Dedifferentiated amniotic fluid mesenchymal stem cell (primary cell): ENCODE measurements around the gene TMEM178B.
"Not testable (repeated sequence)": the region's sequence is repeated elsewhere in the genome, so short reads cannot be mapped to it uniquely, and the experiment has no call there.

Source experiments
- DNase-seq: peaks from one replicate; pipeline ENCODE4 v3.0.0-alpha.2; 2016; ENCODE audit errors: extremely low spot score

Gene TMEM178B

GRCh38 chr7:141312828-141313521 is 239.1 kb downstream of the TMEM178B start:
- DNase-seq, result no peak

- no peak for DNase-seq
Measured at GRCh38 chr7:141313896-141314295, 240.0 kb downstream of the TMEM178B start.

DNA sequence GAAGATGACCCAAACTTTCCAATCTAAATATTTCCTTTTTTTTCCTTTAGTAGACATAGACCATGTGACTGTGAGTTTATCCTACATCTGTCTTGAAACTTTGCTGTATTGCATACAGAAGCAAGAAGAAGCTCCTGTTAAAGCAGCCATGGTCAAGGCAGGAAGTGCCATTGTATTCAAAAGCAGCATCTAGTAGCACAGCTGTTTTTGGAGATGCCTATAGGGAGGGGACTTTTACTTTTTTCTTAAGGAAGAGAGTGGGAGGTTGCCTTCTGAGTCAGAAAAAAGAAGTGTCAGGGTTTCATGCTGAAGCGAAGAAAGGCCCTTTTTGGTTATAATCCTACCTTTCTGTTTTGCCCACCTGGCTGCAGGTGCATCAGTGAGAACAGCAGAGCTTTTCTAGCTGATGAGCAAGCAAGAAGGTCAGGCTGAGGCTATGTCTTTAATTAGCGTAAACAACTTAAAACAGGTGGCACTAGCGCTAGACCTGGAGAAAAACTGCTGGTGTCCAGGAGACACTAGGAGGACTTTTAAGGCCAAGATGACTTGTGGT is 243.2 kb downstream of the TMEM178B start:
- DNase-seq, result no peak

DNA sequence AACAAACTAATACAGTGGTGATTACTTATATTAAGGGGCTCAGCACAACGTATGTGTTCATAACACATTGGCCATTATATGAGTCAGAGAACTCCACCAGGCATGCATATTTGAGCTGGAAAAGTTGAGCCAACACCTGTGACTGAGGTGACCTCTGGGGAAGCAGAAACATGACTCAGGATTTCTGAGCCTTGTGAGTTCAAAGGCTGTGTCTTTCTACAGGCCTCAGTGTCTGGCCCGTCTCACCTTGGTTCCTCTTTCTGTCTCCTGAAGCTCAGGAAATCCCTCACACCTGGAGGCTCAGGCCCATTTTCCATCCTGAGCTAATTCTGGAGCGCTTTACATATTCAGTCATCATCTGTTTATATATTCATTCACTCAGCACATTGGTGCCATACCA is 246.4 kb downstream of the TMEM178B start:
- DNase-seq, result no peak

DNA sequence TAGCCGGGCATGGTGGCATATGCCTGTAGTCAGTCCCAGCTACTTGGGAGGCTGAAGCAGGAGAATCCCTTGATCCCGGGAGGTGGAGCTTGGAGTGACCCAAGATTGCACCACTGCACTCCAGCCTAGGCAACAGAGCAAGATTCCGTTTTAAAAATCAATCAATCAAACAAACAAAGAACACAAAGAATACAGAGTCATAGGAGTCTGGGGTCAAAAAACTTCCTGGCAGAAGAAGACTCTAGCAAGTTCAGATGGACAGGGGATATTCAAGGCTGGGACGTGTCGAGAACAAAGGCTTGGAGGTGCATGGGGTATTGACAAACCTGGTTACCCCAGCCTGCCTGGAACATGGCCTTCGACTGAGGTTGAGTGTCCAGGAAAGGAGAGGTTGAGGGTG is 248.5 kb downstream of the TMEM178B start:
- DNase-seq, result no peak

- DNase-seq, result no peak
Measured at GRCh38 chr7:141323826-141324225, 250.0 kb downstream of the TMEM178B start.

DNA sequence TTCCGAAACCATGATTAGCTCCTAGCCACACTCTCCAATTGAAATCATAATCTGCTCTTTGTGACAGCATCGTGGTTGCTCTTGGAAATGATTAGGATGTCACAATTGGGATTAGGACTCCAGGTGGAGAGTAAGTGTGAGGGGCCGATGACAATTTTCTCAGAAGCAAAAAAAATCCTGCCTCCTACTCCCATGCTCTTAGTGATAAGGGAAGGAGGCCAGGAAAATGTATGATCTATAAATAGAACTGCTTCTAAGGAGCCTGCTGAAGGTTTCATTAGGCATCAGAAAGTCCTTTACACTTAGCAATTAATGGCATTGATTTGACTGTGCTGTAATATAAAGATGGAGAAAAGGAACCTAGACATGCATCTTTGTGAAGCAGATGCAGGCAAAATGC is 251.0 kb downstream of the TMEM178B start:
- no peak for DNase-seq

GRCh38 chr7:141325275-141325674 is 251.4 kb downstream of the TMEM178B start:
- DNase-seq, result no peak

DNA sequence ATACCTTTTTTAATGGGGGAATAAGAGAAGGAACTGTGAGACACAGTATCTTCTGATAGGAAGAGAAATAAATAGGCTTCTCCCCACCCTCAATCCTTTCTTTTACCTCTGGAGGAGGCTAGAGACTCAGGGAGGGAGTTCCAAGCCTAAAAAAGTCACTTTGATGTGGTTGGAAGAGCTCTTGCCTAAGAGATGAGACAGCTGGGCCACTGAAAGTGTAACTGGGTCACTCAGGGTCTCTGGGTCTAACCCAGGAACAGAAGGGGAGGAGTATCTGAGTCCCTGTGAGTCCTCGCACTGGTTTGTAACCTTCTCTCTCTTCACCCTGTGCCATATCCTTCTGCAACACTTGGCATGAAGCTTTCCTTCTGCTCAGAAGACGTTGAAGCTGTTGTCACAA is 254.4 kb downstream of the TMEM178B start:
- DNase-seq, result no peak

GRCh38 chr7:141330285-141330684 is 256.4 kb downstream of the TMEM178B start:
- DNase-seq, result not testable (repeated sequence)

- DNase-seq, result no peak
Measured at GRCh38 chr7:141333459-141333858, 259.6 kb downstream of the TMEM178B start.

DNA sequence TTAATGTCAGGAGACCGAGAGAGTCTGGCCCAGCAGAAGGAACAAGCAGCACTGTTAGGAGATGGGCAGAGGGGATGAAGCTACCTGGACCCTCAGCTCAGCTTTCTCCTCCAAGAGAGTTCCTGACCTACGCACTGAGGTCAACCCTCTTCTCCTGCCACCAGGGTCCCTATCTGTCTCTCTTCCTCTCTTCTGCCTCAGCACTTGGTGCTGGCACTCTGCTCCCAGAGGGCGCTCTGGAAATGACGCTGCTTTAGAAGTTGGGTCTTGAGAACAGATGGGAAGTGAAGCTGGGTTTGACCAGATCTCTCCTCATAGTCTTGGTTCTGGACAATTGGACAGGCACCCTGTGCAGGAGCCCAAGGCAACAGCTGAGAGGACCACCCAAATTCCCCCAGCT is 261.3 kb downstream of the TMEM178B start:
- DNase-seq, result no peak

GRCh38 chr7:141339603-141340002 is 265.7 kb downstream of the TMEM178B start:
- DNase-seq, result no peak

GRCh38 chr7:141340991-141341390 is 267.1 kb downstream of the TMEM178B start:
- DNase-seq, result no peak

DNA sequence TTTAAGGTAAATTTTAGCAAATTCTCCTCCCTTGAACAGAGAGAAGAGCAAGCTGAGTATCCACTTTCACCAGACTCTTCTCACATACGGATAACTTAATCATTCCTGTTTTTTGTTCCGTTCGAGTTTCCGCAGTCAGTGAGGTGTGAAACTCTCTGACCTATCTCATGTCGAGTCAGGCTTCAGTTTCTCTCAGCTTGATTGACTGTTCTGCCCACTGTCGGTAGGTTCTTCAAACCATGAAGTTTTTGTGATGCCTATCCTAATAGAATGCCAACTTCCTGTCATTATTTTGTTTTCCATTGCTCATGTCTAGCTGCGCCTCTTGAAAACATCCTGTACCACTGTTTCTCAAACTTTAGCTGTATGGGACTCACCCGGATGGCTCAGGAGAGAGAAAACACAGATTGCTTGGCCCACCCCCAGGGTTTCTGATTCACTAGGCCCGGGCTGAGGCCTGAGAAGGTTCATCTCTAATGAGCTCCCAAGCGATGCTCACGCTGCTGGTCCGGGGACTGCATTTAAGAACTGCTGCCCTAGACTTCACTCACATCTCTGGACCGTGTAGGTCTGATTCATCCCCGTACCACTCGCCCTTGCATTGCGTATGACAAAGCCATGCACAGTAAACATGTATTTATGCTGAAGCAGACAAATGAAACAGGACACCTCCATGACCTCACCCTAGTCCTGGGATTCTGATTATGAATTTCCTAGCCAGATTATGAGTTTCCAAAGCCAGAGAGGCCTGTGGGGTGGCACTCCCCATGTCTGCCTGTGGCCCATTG is 269.0 kb downstream of the TMEM178B start:
- DNase-seq, result no peak

- DNase-seq, result no peak
Measured at GRCh38 chr7:141344153-141344935, 270.5 kb downstream of the TMEM178B start.

DNA sequence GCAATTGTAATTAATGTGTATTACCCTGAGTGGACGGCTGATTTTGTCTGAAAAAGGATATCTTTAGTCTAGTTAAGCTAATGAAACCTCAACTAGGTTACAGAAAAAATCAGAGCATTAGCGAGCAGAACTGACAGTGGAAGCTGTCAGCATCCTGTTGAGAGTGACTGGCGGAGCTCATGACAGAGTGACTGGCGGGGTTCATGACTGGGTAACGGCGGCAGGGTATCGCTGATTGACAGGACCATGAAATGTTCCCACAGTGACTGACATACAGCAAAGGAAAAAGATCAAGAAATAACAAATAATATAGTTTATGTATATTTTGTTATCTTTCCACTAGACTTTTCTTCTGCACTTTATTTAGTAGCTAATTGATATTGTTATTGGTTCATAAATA is 274.9 kb downstream of the TMEM178B start:
- no peak for DNase-seq

DNA sequence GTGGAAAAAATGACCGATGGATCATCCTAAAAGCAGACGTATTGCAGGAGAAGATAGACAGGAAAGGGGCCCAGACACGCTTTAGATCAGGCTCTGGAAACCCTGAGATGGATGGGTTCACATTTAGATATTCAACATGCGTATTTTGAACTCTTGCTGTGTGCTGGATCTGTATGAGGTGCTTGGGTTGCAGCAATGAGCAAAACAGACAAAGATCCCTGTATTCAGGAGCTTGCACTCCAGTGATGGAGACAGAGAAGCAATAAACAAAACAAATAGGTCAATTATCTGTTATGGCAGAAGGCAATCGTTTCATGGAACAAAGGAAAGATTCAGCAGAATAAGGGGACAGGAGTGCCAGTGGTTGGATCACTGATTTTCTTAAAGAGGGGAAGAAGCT is 275.5 kb downstream of the TMEM178B start:
- DNase-seq, result no peak

- no peak for DNase-seq
Measured at GRCh38 chr7:141349804-141350203, 275.9 kb downstream of the TMEM178B start.

- DNase-seq, result no peak
Measured at GRCh38 chr7:141351175-141351574, 277.3 kb downstream of the TMEM178B start.

DNA sequence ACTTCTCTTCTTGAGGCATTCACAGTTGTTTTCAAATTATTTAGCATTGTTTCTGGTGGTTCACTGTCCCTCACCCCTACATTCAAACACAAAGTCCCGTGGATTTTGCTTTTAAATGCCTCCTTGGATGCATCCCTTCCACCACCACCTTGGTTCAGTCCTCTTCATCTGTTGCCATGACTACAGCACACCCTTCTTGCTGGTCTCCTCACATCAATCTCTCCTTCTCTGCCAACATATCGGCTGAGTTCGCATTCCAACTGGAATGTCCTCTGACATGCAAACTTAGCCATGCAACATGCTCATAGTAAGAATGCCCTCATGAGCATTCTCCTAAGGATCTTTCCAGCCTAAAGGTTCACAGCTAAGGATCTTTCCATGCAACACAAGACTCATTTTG is 279.1 kb downstream of the TMEM178B start:
- no peak for DNase-seq

- no peak for DNase-seq
Measured at GRCh38 chr7:141354251-141354650, 280.4 kb downstream of the TMEM178B start.
